Neural progenitor cell (in vitro differentiated cells): ENCODE measurements around the gene OMP. TPM values are rescaled to one million over a fixed set of nuclear protein-coding genes. Genes with fewer than 3 reads are reported as not detected.

Experiments
- DNase-seq: peaks from one replicate; pipeline ENCODE4 v3.0.0-alpha.2; 2016; ENCODE audit warnings: low spot score
- H2AFZ ChIP-seq: fragments of 200-600 bp; sonication (generic); replicated peaks from 2 replicates; pipeline ENCODE4 v1.6.1; 2016; ENCODE audit warnings: antibody characterized with exemption
- H3F3A ChIP-seq: fragments of 200-600 bp; sonication (generic); 2 replicates; pipeline ENCODE4 v1.6.1; 2016; ENCODE audit warnings: antibody characterized with exemption, low read depth
- H3K27ac ChIP-seq: fragments of 200-600 bp; sonication (generic); 2 replicates; pipeline ENCODE4 v1.5.1; 2016; ENCODE audit warnings: mild to moderate bottlenecking
- H3K27me3 ChIP-seq: fragments of 200-600 bp; sonication (generic); 2 replicates; pipeline ENCODE4 v1.6.1; 2016; ENCODE audit warnings: mild to moderate bottlenecking, moderate library complexity
- H3K36me3 ChIP-seq: fragments of 200-600 bp; sonication (generic); 2 replicates; pipeline ENCODE4 v1.5.1; 2016
- H3K4me1 ChIP-seq: fragments of 200-600 bp; sonication (generic); 2 replicates; pipeline ENCODE4 v1.6.1; 2016; ENCODE audit warnings: mixed run types
- H3K4me2 ChIP-seq: fragments of 200-600 bp; sonication (generic); 2 replicates; pipeline ENCODE4 v1.6.1; 2016
- H3K4me3 ChIP-seq: fragments of 200-600 bp; sonication (generic); 2 replicates; pipeline ENCODE4 v1.5.1; 2016
- H3K79me2 ChIP-seq: fragments of 200-600 bp; sonication (generic); 2 replicates; pipeline ENCODE4 v1.6.1; 2016; ENCODE audit warnings: low read depth
- H3K9ac ChIP-seq: fragments of 200-600 bp; sonication (generic); 2 replicates; pipeline ENCODE4 v1.6.1; 2016
- H3K9me3 ChIP-seq: fragments of 200-600 bp; sonication (generic); 2 replicates; pipeline ENCODE4 v1.5.1; 2016; ENCODE audit warnings: low read depth
- H4K20me1 ChIP-seq: fragments of 200-600 bp; sonication (generic); 2 replicates; pipeline ENCODE4 v1.6.1; 2016; ENCODE audit warnings: low read depth
- H3K27ac Mint-ChIP-seq: 3 replicates; pipeline ENCODE4 v1.8.0; 2021; ENCODE audit warnings: mixed read lengths
- H3K27me3 Mint-ChIP-seq: 2 replicates; pipeline ENCODE4 v1.8.0; 2022; ENCODE audit warnings: low read depth, mild to moderate bottlenecking, inconsistent platforms, moderate library complexity, mixed read lengths; ENCODE audit not compliant: insufficient read depth
- H3K36me3 Mint-ChIP-seq: 3 replicates; pipeline ENCODE4 v1.8.0; 2021; ENCODE audit warnings: mixed read lengths
- H3K4me1 Mint-ChIP-seq: 3 replicates; pipeline ENCODE4 v1.8.0; 2021; ENCODE audit warnings: mixed read lengths
- H3K4me3 Mint-ChIP-seq: 3 replicates; pipeline ENCODE4 v1.8.0; 2021; ENCODE audit warnings: mild to moderate bottlenecking, moderate library complexity, mixed read lengths
- H3K9me3 Mint-ChIP-seq: 3 replicates; pipeline ENCODE4 v1.8.0; 2020; ENCODE audit warnings: mixed read lengths
- EZH2 ChIP-seq: fragments of 200-600 bp; sonication (generic); IDR thresholded peaks from 2 replicates; pipeline ENCODE4 v1.6.1; 2017; ENCODE audit warnings: antibody characterized with exemption, mild to moderate bottlenecking, moderate library complexity
- EZH2phosphoT487 ChIP-seq: fragments of 200-600 bp; sonication (generic); IDR thresholded peaks from 2 replicates; pipeline ENCODE4 v1.6.1; 2017; ENCODE audit warnings: antibody characterized with exemption
- total RNA-seq: library from RNA; depleted of rRNA; stranded (reverse); fragments of >200 nt; gene quantifications from 2 replicates; pipeline ENCODE4 v1.2.3, GENCODE V29; 2015; ENCODE audit warnings: low replicate concordance
- TF ChIP-seq, protein P1 (sequence below): fragments of 200-600 bp; sonication (generic); IDR thresholded peaks from 2 replicates; pipeline ENCODE4 v1.5.1; 2017; ENCODE audit warnings: antibody characterized with exemption, mild to moderate bottlenecking

Gene OMP
- total RNA-seq, 1 donor from 2014 or later: not detected

DNA sequence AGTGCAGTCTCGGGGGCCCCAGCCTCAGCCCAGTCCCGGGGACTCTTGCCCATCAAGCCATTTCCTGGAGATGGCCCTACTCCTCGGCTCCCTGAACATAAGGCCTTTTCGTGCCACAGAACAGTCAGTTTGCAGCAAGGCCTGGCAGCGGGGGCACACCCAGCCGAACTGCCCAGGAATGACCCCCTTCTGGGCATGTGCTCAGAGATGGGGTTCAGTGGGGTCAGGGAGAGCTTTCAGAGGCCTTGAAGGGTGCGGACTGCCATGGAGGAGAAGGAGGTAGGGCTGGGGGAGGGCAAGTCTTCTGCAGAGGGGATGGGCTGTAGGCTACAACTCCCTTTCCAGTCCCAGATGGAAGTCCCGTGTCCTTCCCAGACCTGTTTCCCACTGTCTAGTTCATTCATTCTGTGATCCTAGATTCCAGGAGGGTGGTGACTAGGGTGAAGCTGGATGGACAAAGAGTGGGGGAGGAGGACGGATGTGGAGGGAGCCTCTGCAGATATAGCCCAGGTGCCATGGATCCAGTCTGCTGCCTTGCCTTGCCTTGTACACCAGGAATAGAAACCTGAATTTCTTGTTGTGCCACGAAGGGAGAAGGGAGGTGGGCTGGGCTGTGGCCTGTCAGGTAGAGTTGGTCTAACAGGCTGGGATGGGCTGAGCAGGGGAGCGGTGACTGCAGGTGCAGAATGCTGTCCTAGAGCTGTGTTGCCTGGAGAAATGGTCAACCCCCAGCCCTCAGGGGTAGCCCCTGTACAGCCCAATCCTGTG is 14.2 kb upstream of the OMP start:
- H3K9ac ChIP-seq: no peak overlapping the region
- H3F3A ChIP-seq: no peaks in the 10 kb centered on the region
- H3K27me3 Mint-ChIP-seq: peaks cover 3% of the 10 kb centered on the region
- H3K27ac ChIP-seq: no peak overlapping the region
- no peak overlapping the region for H3K4me3 ChIP-seq
- H3K27me3 ChIP-seq: no peaks in the 10 kb centered on the region
- TF ChIP-seq EZH2: no peak
- TF ChIP-seq, protein P1, sequence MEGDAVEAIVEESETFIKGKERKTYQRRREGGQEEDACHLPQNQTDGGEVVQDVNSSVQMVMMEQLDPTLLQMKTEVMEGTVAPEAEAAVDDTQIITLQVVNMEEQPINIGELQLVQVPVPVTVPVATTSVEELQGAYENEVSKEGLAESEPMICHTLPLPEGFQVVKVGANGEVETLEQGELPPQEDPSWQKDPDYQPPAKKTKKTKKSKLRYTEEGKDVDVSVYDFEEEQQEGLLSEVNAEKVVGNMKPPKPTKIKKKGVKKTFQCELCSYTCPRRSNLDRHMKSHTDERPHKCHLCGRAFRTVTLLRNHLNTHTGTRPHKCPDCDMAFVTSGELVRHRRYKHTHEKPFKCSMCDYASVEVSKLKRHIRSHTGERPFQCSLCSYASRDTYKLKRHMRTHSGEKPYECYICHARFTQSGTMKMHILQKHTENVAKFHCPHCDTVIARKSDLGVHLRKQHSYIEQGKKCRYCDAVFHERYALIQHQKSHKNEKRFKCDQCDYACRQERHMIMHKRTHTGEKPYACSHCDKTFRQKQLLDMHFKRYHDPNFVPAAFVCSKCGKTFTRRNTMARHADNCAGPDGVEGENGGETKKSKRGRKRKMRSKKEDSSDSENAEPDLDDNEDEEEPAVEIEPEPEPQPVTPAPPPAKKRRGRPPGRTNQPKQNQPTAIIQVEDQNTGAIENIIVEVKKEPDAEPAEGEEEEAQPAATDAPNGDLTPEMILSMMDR: no peak
- TF ChIP-seq EZH2phosphoT487: no peak
- no peaks in the 10 kb centered on the region for H3K36me3 Mint-ChIP-seq
- DNase-seq: no peak
- H3K4me1 ChIP-seq: no peaks in the 10 kb centered on the region
- H3K9me3 Mint-ChIP-seq: no peaks in the 10 kb centered on the region
- H3K9me3 ChIP-seq: no peaks in the 10 kb centered on the region
- no peaks in the 10 kb centered on the region for H3K79me2 ChIP-seq
- H3K36me3 ChIP-seq: no peaks in the 10 kb centered on the region
- peaks cover 6% of the 10 kb centered on the region for H3K4me1 Mint-ChIP-seq
- H3K27ac Mint-ChIP-seq: no peak overlapping the region
- H3K4me2 ChIP-seq: no peak overlapping the region
- H2AFZ ChIP-seq: no peak overlapping the region
- H3K4me3 Mint-ChIP-seq: no peak overlapping the region
- peaks cover 2% of the 10 kb centered on the region for H4K20me1 ChIP-seq

DNA sequence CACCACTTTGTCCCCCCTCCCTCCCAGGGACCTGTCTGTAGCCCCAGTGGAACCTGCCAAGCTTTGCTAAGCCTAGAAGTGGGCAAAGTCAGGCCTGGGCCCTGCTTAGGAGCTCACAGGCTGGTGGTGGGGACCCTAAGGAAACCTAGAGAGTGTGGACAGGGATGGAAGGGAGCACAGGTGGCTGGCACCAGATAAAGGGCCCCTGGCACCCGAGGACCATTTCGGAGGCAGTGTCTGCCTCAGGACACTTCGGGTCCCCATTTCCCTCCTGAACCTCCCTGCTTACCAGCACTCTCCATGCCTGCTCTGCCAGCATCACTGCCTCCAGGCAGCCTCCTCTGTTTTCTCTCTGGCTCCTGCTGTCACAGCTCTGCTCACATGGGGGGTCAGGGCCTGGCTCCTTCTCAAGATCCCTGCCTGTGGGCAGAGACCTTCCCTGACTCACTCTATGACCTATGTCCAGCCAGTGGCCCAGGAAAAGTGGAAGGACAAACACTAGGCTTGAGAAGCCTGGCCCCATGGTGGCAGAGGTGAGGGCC is 13.6 kb upstream of the OMP start:
- Histone ChIP-seq H3K36me3 (no peaks in the 10 kb centered on the region), H3K4me1 (no peaks in the 10 kb centered on the region), H3K9ac (no peak overlapping the region), H3K27ac (no peak overlapping the region), H3K27me3 (no peaks in the 10 kb centered on the region), H3K9me3 (no peaks in the 10 kb centered on the region), H3K79me2 (no peaks in the 10 kb centered on the region), H3K4me3 (no peak overlapping the region), H4K20me1 (peaks cover 2% of the 10 kb centered on the region), H3F3A (no peaks in the 10 kb centered on the region), H2AFZ (no peak overlapping the region), H3K4me2 (no peak overlapping the region)
- TF ChIP-seq EZH2 (no peak), EZH2phosphoT487 (no peak)
- TF ChIP-seq, protein P1: no peak
- H3K27ac Mint-ChIP-seq: no peak overlapping the region
- DNase-seq: no peak
- H3K36me3 Mint-ChIP-seq: no peaks in the 10 kb centered on the region
- H3K4me1 Mint-ChIP-seq: peaks cover 6% of the 10 kb centered on the region
- peaks cover 3% of the 10 kb centered on the region for H3K27me3 Mint-ChIP-seq
- H3K9me3 Mint-ChIP-seq: no peaks in the 10 kb centered on the region
- H3K4me3 Mint-ChIP-seq: no peak overlapping the region

DNA sequence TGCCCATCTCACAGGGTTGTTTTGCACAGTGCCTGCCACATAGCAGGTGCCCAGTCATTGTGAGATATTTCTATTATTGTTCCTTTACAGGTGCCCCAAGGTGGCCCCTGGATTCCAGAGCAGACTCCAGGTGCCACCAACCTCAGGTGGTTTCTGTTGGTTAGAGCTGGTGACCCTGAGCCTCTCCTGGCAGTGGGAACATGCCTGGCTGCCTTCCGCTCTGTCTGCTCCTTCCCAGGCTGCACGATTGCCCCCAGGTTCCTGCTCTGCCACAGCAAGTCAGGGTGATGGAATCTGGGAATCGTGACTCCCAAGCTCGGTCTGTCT is 12.6 kb upstream of the OMP start:
- H3K27me3 Mint-ChIP-seq: peaks cover 3% of the 10 kb centered on the region
- no peak overlapping the region for H3K27ac Mint-ChIP-seq
- Histone ChIP-seq H3K9me3 (no peaks in the 10 kb centered on the region), H3K4me1 (no peaks in the 10 kb centered on the region), H3K79me2 (no peaks in the 10 kb centered on the region), H2AFZ (no peak overlapping the region), H3K4me2 (no peak overlapping the region), H3F3A (no peaks in the 10 kb centered on the region), H3K4me3 (no peak overlapping the region), H4K20me1 (peaks cover 2% of the 10 kb centered on the region), H3K27me3 (no peaks in the 10 kb centered on the region), H3K36me3 (no peaks in the 10 kb centered on the region), H3K9ac (no peak overlapping the region), H3K27ac (no peak overlapping the region)
- H3K36me3 Mint-ChIP-seq: no peaks in the 10 kb centered on the region
- no peak for DNase-seq
- no peak overlapping the region for H3K4me3 Mint-ChIP-seq
- H3K9me3 Mint-ChIP-seq: no peaks in the 10 kb centered on the region
- TF ChIP-seq EZH2phosphoT487 (no peak), EZH2 (no peak)
- TF ChIP-seq, protein P1: no peak
- H3K4me1 Mint-ChIP-seq: peaks cover 6% of the 10 kb centered on the region
